Neural cell (in vitro differentiated cells): ENCODE results near the gene TNNI3. TPM values are rescaled to one million over a fixed set of nuclear protein-coding genes. Genes with fewer than 3 reads are reported as not detected.

Experiments
- H2AFZ ChIP-seq: fragments of 200-600, 300-800 bp; sonication (generic), shearing (Covaris generic); 2 replicates; pipeline ENCODE4 v1.6.0; 2014; ENCODE audit warnings: low read depth, mild to moderate bottlenecking, antibody characterized with exemption, low read length, moderate library complexity
- H3F3A ChIP-seq: fragments of 200-600 bp; shearing (Covaris generic); 2 replicates; pipeline ENCODE4 v1.6.1; 2016; ENCODE audit warnings: mild to moderate bottlenecking, moderate library complexity, mixed read lengths, antibody characterized with exemption, low read length; ENCODE audit not compliant: insufficient read depth, poor library complexity, severe bottlenecking
- H3K27ac ChIP-seq: fragments of 200-600, 300-800 bp; sonication (generic), shearing (Covaris generic); 2 replicates; pipeline ENCODE4 v1.5.1; 2014; ENCODE audit warnings: mild to moderate bottlenecking, low read length, moderate library complexity
- H3K27me3 ChIP-seq: fragments of 300-800, 200-600 bp; sonication (generic), shearing (Covaris generic); 2 replicates; pipeline ENCODE4 v1.6.0; 2014; ENCODE audit warnings: mild to moderate bottlenecking, low read depth, low read length, moderate library complexity; ENCODE audit not compliant: insufficient read depth
- H3K36me3 ChIP-seq: fragments of 300-800, 200-600 bp; sonication (generic), shearing (Covaris generic); 2 replicates; pipeline ENCODE4 v1.5.1; 2014; ENCODE audit warnings: mild to moderate bottlenecking, antibody characterized with exemption, low read length, moderate library complexity; ENCODE audit not compliant: insufficient read depth
- H3K4me2 ChIP-seq: fragments of 300-800, 200-600 bp; sonication (generic), shearing (Covaris generic); 2 replicates; pipeline ENCODE4 v1.6.0; 2014; ENCODE audit warnings: mild to moderate bottlenecking, low read length
- H3K4me3 ChIP-seq: fragments of 300-800, 200-600 bp; sonication (generic), shearing (Covaris generic); 2 replicates; pipeline ENCODE4 v1.5.1; 2014; ENCODE audit warnings: mild to moderate bottlenecking, low read length, moderate library complexity
- H3K79me2 ChIP-seq: fragments of 200-600 bp; shearing (Covaris generic); replicated peaks from 2 replicates; pipeline ENCODE4 v1.6.0; 2014; ENCODE audit warnings: mild to moderate bottlenecking, low read length, moderate library complexity; ENCODE audit not compliant: insufficient read depth
- H3K9ac ChIP-seq: fragments of 300-800, 200-600 bp; sonication (generic), shearing (Covaris generic); 2 replicates; pipeline ENCODE4 v1.6.1; 2016; ENCODE audit warnings: mild to moderate bottlenecking, low read length, mixed read lengths
- H3K9me2 ChIP-seq: fragments of 200-600 bp; shearing (Covaris generic); 2 replicates; pipeline ENCODE4 v1.6.1; 2016; ENCODE audit warnings: mild to moderate bottlenecking, low read length, mixed read lengths; ENCODE audit not compliant: insufficient read depth
- H3K9me3 ChIP-seq: fragments of 200-600, 300-800 bp; sonication (generic), shearing (Covaris generic); 2 replicates; pipeline ENCODE4 v1.6.1; 2016; ENCODE audit warnings: mild to moderate bottlenecking, mixed run types, low read length, moderate library complexity, mixed read lengths
- H4K20me1 ChIP-seq: fragments of 200-600 bp; shearing (Covaris generic); 2 replicates; pipeline ENCODE4 v1.6.1; 2016; ENCODE audit warnings: mild to moderate bottlenecking, mixed run types; ENCODE audit not compliant: insufficient read depth
- CTCF ChIP-seq: fragments of 450-650 bp; IDR thresholded peaks from 2 replicates; pipeline ENCODE4 v1.5.1; 2014; ENCODE audit warnings: antibody characterized with exemption, mild to moderate bottlenecking, moderate library complexity; ENCODE audit not compliant: poor library complexity, severe bottlenecking
- EP300 ChIP-seq: fragments of 450-650 bp; conservative IDR thresholded peaks from 2 replicates; pipeline ENCODE4 v1.6.1; 2014; ENCODE audit warnings: antibody characterized with exemption, mild to moderate bottlenecking, moderate library complexity; ENCODE audit not compliant: poor library complexity, severe bottlenecking
- EZH2 ChIP-seq: fragments of 200-600, 300-800 bp; shearing (Covaris generic), sonication (generic); IDR thresholded peaks from 2 replicates; pipeline ENCODE4 v1.6.1; 2014; ENCODE audit warnings: antibody characterized with exemption, low read length, borderline replicate concordance, mild to moderate bottlenecking; ENCODE audit not compliant: insufficient read depth, poor library complexity, severe bottlenecking
- MXI1 ChIP-seq: fragments of 450-650 bp; conservative IDR thresholded peaks from 2 replicates; pipeline ENCODE4 v1.6.1; 2014; ENCODE audit warnings: antibody characterized with exemption, mild to moderate bottlenecking; ENCODE audit not compliant: poor library complexity, severe bottlenecking
- POLR2AphosphoS5 ChIP-seq: IDR thresholded peaks from 2 replicates; pipeline ENCODE4 v1.6.1; 2012
- RAD21 ChIP-seq: fragments of 450-650 bp; conservative IDR thresholded peaks from 2 replicates; pipeline ENCODE4 v1.6.1; 2014; ENCODE audit warnings: antibody characterized with exemption, mild to moderate bottlenecking, moderate library complexity
- REST ChIP-seq: IDR thresholded peaks from 2 replicates; pipeline ENCODE4 v1.6.1; 2012; ENCODE audit warnings: borderline replicate concordance
- SMC3 ChIP-seq: fragments of 450-650 bp; conservative IDR thresholded peaks from 2 replicates; pipeline ENCODE4 v1.6.1; 2014; ENCODE audit warnings: antibody characterized with exemption, mild to moderate bottlenecking, moderate library complexity; ENCODE audit not compliant: poor library complexity
- TAF1 ChIP-seq: IDR thresholded peaks from 2 replicates; pipeline ENCODE4 v1.6.1; 2012; ENCODE audit warnings: low read depth
- polyA plus RNA-seq: library from polyadenylated mRNA; depleted of rRNA; stranded (reverse); fragments of >200 nt; gene quantifications from 2 replicates; pipeline ENCODE4 v1.2.3, GENCODE V29; 2014

TNNI3 gene
- polyA plus RNA-seq, 1 donor from 2014 or later, result 22.5 TPM

GRCh38 chr19:55106591-55106990, 50.9 kb downstream of the TNNI3 start:
- H3K27ac ChIP-seq, result no peak overlapping the region
- H3K9me2 ChIP-seq, result no peaks in the 10 kb centered on the region
- no peak overlapping the region for H2AFZ ChIP-seq
- H4K20me1 ChIP-seq, result no peaks in the 10 kb centered on the region
- TF ChIP-seq REST (no peak), EZH2 (no peak), MXI1 (no peak), TAF1 (no peak), CTCF (no peak), EP300 (no peak), POLR2AphosphoS5 (no peak), SMC3 (no peak), RAD21 (no peak)
- H3K4me2 ChIP-seq, result no peak overlapping the region
- H3K36me3 ChIP-seq, result no peaks in the 10 kb centered on the region
- no peak overlapping the region for H3K4me3 ChIP-seq
- H3K9me3 ChIP-seq, result peaks cover 8% of the 10 kb centered on the region
- H3K9ac ChIP-seq, result no peak overlapping the region
- no peaks in the 10 kb centered on the region for H3K79me2 ChIP-seq
- H3K27me3 ChIP-seq, result no peaks in the 10 kb centered on the region
- H3F3A ChIP-seq, result no peaks in the 10 kb centered on the region

- Histone ChIP-seq H3K27me3 (no peaks in the 10 kb centered on the region), H2AFZ (no peak overlapping the region), H3K9ac (no peak overlapping the region), H3K27ac (no peak overlapping the region), H3K4me2 (no peak overlapping the region), H3K4me3 (no peak overlapping the region), H4K20me1 (no peaks in the 10 kb centered on the region), H3K9me2 (no peaks in the 10 kb centered on the region), H3K9me3 (peaks cover 8% of the 10 kb centered on the region), H3K79me2 (no peaks in the 10 kb centered on the region), H3F3A (no peaks in the 10 kb centered on the region), H3K36me3 (no peaks in the 10 kb centered on the region)
- TF ChIP-seq RAD21 (no peak), SMC3 (no peak), CTCF (no peak), TAF1 (no peak), REST (no peak), MXI1 (no peak), EP300 (no peak), POLR2AphosphoS5 (no peak), EZH2 (no peak)
These were observed 52.3 kb downstream of the TNNI3 start for GRCh38 chr19:55105237-55105636.
